HepG2 (cell line): ENCODE data around the gene SLC5A5. TPM values are rescaled to one million over a fixed set of nuclear protein-coding genes. Genes with fewer than 3 reads are reported as not detected.

Experiments
- ATAC-seq: fragments of 200-7000 bp; cut with Tn5 transposase; 3 replicates; pipeline ENCODE4 v1.9.1; 2020; ENCODE audit warnings: mild to moderate bottlenecking, moderate library complexity
- BruUV-seq: library from RNA; stranded (reverse); fragments of 400-500 nt; replicated peaks from 2 replicates; lab custom pipeline; 2021; lab: Mats Ljungman, UMichigan
- CTCF ChIA-PET: fragments of 300-600 bp; formaldehyde crosslinking; extraction: SDS; loops from one replicate; lab custom pipeline; 2021; ENCODE audit warnings: low total read pairs, inconsistent platforms, low intra/inter-chr PET ratio; lab: Yijun Ruan, JAX
- POLR2A ChIA-PET: fragments of 350-600 bp; sonication (Branson Sonifier 250); formaldehyde crosslinking; loops from one replicate; lab custom pipeline; 2020; ENCODE audit warnings: antibody characterized with exemption, inconsistent platforms; lab: Yijun Ruan, JAX
- DNase-seq: peaks from one replicate; pipeline ENCODE4 v3.0.0-alpha.2; 2015; ENCODE audit warnings: low spot score
- FAIRE-seq: peaks from 3 replicates; lab custom pipeline; 2011; peaks lifted over from hg19 to GRCh38; lab: Jason Lieb, UNC
- H2AFZ ChIP-seq: one replicate; pipeline ENCODE4 v1.6.1; 2011; ENCODE audit warnings: low read length, inconsistent platforms
- H3K27ac ChIP-seq: fragments of 300-600 bp; 3 replicates; pipeline ENCODE4 v1.8.0; 2011; ENCODE audit warnings: mixed run types, mild to moderate bottlenecking, mixed read lengths, low read length, inconsistent platforms; ENCODE audit not compliant: insufficient read depth; ENCODE audit errors: extremely low read length
- H3K27me3 ChIP-seq, 2 experiments: fragments of 200-600 bp in 1 of 2; 2 replicates in 1 of 2; 3 replicates in 1 of 2; pipeline versions ENCODE4 v1.6.0 to v1.8.0; 2011; ENCODE audit warnings: low read length in 2 of 2, mild to moderate bottlenecking in 2 of 2, moderate library complexity in 2 of 2, inconsistent platforms in 1 of 2; ENCODE audit not compliant: insufficient read depth in 2 of 2, control insufficient read depth in 1 of 2
- H3K36me3 ChIP-seq, 2 experiments: fragments of 200-600 bp in 1 of 2; replicated peaks in 1 of 2; 2 replicates in 1 of 2; 3 replicates in 1 of 2; pipeline versions ENCODE4 v1.5.1 to v1.8.0; 2011; ENCODE audit warnings: low read length in 2 of 2, inconsistent platforms in 1 of 2; ENCODE audit not compliant: insufficient read depth in 2 of 2, control insufficient read depth in 1 of 2
- H3K4me1 ChIP-seq: 2 replicates; pipeline ENCODE4 v1.5.1; 2012; ENCODE audit warnings: low read length, inconsistent platforms; ENCODE audit not compliant: insufficient read depth
- H3K4me2 ChIP-seq: 2 replicates; pipeline ENCODE4 v1.6.0; 2011; ENCODE audit warnings: low read depth, low read length, inconsistent platforms
- H3K4me3 ChIP-seq, 3 experiments: fragments of 200-600 bp in 1 of 3; sonication (generic), shearing (Covaris generic) in 1 of 3; replicated peaks in 1 of 3; 2 replicates each; pipeline ENCODE4 v1.5.1; 2011 to 2016; ENCODE audit warnings: low read length in 3 of 3, inconsistent platforms in 2 of 3, low read depth in 2 of 3, mild to moderate bottlenecking in 2 of 3, control low read depth in 1 of 3, mixed read lengths in 1 of 3; ENCODE audit not compliant: insufficient read depth in 1 of 3
- H3K79me2 ChIP-seq: one replicate; pipeline ENCODE4 v1.6.1; 2011; ENCODE audit warnings: low read length, inconsistent platforms; ENCODE audit not compliant: insufficient read depth
- H3K9ac ChIP-seq: 2 replicates; pipeline ENCODE4 v1.6.0; 2011; ENCODE audit warnings: mild to moderate bottlenecking, low read depth, low read length, inconsistent platforms; ENCODE audit not compliant: insufficient read depth
- H3K9me3 ChIP-seq: 2 replicates; pipeline ENCODE4 v1.5.1; 2012; ENCODE audit warnings: mild to moderate bottlenecking, low read length
- H4K20me1 ChIP-seq: 2 replicates; pipeline ENCODE4 v1.6.0; 2011; ENCODE audit warnings: inconsistent platforms, mild to moderate bottlenecking, low read length, moderate library complexity; ENCODE audit not compliant: insufficient read depth
- AHR ChIP-seq: IDR thresholded peaks from 2 replicates; pipeline ENCODE4 v1.6.1; 2018; ENCODE audit warnings: missing genetic modification reagents, missing compliant biosample characterization
- BCLAF1 ChIP-seq: fragments of 450-650 bp; IDR thresholded peaks from 2 replicates; pipeline ENCODE4 v1.6.1; 2017; ENCODE audit warnings: mild to moderate bottlenecking
- CBX5 ChIP-seq: sonication (generic); formaldehyde crosslinking; IDR thresholded peaks from 2 replicates; pipeline ENCODE4 v1.4.0; 2020; ENCODE audit warnings: missing genetic modification reagents, borderline replicate concordance
- HNF1B ChIP-seq: sonication (generic); formaldehyde crosslinking; IDR thresholded peaks from 2 replicates; pipeline ENCODE4 v1.5.1; 2020; ENCODE audit warnings: mild to moderate bottlenecking, moderate library complexity, missing genetic modification reagents
- HNRNPLL ChIP-seq: fragments of 200-400 bp; formaldehyde crosslinking; IDR thresholded peaks from 2 replicates; pipeline ENCODE4 v1.6.1; 2017; ENCODE audit warnings: mild to moderate bottlenecking, low read depth, low read length; ENCODE audit not compliant: poor library complexity, severe bottlenecking
- PAWR ChIP-seq: sonication (generic); formaldehyde crosslinking; IDR thresholded peaks from 2 replicates; pipeline ENCODE4 v1.4.0; 2020; ENCODE audit warnings: missing genetic modification reagents, mild to moderate bottlenecking, borderline replicate concordance
- PCBP1 ChIP-seq: fragments of 200-400 bp; formaldehyde crosslinking; IDR thresholded peaks from 2 replicates; pipeline ENCODE4 v1.6.1; 2017; ENCODE audit warnings: mild to moderate bottlenecking, low read depth, low read length, borderline replicate concordance
- ZGPAT ChIP-seq: IDR thresholded peaks from 2 replicates; pipeline ENCODE4 v1.6.1; 2016; ENCODE audit warnings: mild to moderate bottlenecking
- ZNF205 ChIP-seq: IDR thresholded peaks from 2 replicates; pipeline ENCODE4 v1.6.1; 2018; ENCODE audit warnings: missing biosample characterization, missing genetic modification reagents
- ZNF251 ChIP-seq: sonication (generic); formaldehyde crosslinking; IDR thresholded peaks from 2 replicates; pipeline ENCODE4 v1.9.0; 2021; ENCODE audit warnings: mild to moderate bottlenecking, missing genetic modification reagents
- ZNF563 ChIP-seq: sonication (generic); formaldehyde crosslinking; IDR thresholded peaks from 2 replicates; pipeline ENCODE4 v1.8.0; 2022; ENCODE audit warnings: mild to moderate bottlenecking, moderate library complexity, missing genetic modification reagents
- ZNF564 ChIP-seq: sonication (generic); formaldehyde crosslinking; IDR thresholded peaks from 2 replicates; pipeline ENCODE4 v1.8.1; 2023; ENCODE audit warnings: mild to moderate bottlenecking, missing genetic modification reagents
- ZNF841 ChIP-seq: sonication (generic); formaldehyde crosslinking; IDR thresholded peaks from 2 replicates; pipeline ENCODE4 v1.8.1; 2023; ENCODE audit warnings: missing genetic modification reagents, borderline replicate concordance
- ZSCAN29 ChIP-seq: sonication (generic); formaldehyde crosslinking; conservative IDR thresholded peaks from 2 replicates; pipeline ENCODE4 v1.4.0; 2020; ENCODE audit warnings: mild to moderate bottlenecking, missing genetic modification reagents
- WGBS: methylation state at CpG from one replicate; pipeline ENCODE4 v1.1.6; 2017; ENCODE audit warnings: low lambda C conversion rate; 5-methylcytosine and 5-hydroxymethylcytosine counted together
- in situ Hi-C: cut with HindIII; loops from 2 replicates; pipeline ENCODE4 v1.10.0; 2017; ENCODE audit warnings: low pct_unique_long_range_greater_than_20kb; ENCODE audit not compliant: extremely low pct_ligation_motif_present
- intact Hi-C: fragments of 100-400 bp; cut with micrococcal nuclease; formaldehyde crosslinking; loops from one replicate; pipeline ENCODE4 v1.10.0; 2022; ENCODE audit not compliant: unreplicated experiment
- polyA plus RNA-seq, 8 experiments: library from polyadenylated mRNA; depleted of rRNA in 3 of 8; stranded (reverse) in 7 of 8; unstranded in 1 of 8; fragments of >200 nt; fragmentation: Illumina TruSeq in 4 of 8; extraction: Trizol in 4 of 8; gene quantifications; 2 replicates each; pipeline versions ENCODE4 v1.2.1 to v1.2.3, GENCODE V29; 2011 to 2016; ENCODE audit warnings: low read depth in 4 of 8, missing spikeins in 1 of 8, mixed read lengths in 1 of 8; ENCODE audit not compliant: insufficient read depth in 1 of 8
- total RNA-seq, 5 experiments: library from RNA; depleted of rRNA; stranded (reverse); fragments of >200 nt; fragmentation: Illumina TruSeq; extraction: Trizol; gene quantifications; 2 replicates each; pipeline ENCODE4 v1.2.3, GENCODE V29; 2016; ENCODE audit warnings: low read depth in 1 of 5

The SLC5A5 gene
- total and polyA plus RNA-seq, 2 of the 13 experiments (the other 11 are each of a cell fraction or from before 2014, with no cell fraction given) = not detected

GRCh38 chr19:17879466-17879865 lies 7.7 kb downstream of the SLC5A5 start:
- ChIA-PET CTCF (no interaction called here), POLR2A (no interaction called here)
- Histone ChIP-seq H4K20me1 (no peaks in the 10 kb centered on the region), H3K79me2 (no peaks in the 10 kb centered on the region), H3K27me3 (peaks cover 6 to 12% of the 10 kb centered on the region in 2 experiments; a peak in 4 of 5 replicates), H3K9me3 (no peaks in the 10 kb centered on the region), H2AFZ (no peak overlapping the region), H3K27ac (no peak overlapping the region), H3K4me1 (no peaks in the 10 kb centered on the region), H3K4me3 (no peak overlapping the region), H3K9ac (no peak overlapping the region), H3K4me2 (no peak overlapping the region), H3K36me3 (no peaks in the 10 kb centered on the region)
- ATAC-seq (no peak), FAIRE-seq (no peak), DNase-seq (no peak)
- TF ChIP-seq PCBP1 = no peak
- no peak for TF ChIP-seq ZNF563 (CRISPR knock-in tag)
- TF ChIP-seq ZNF251 = no peak
- intact Hi-C loops (no loop called here), in situ Hi-C loops (no loop called here)
- no TSS peak for BruUV-seq
- 6% methylated on average over 6 of the region's 7 CpGs for WGBS

GRCh38 chr19:17881701-17882100 lies 10.0 kb downstream of the SLC5A5 start:
- Histone ChIP-seq H3K27me3 (peaks cover 6 to 7% of the 10 kb centered on the region in 2 experiments; a peak in 3 of 5 replicates), H4K20me1 (no peaks in the 10 kb centered on the region), H3K9ac (no peak overlapping the region), H2AFZ (no peak overlapping the region), H3K79me2 (no peaks in the 10 kb centered on the region), H3K4me2 (no peak overlapping the region), H3K4me1 (no peaks in the 10 kb centered on the region), H3K4me3 (no peak overlapping the region), H3K27ac (no peak overlapping the region), H3K36me3 (no peaks in the 10 kb centered on the region), H3K9me3 (no peaks in the 10 kb centered on the region)
- no peak for DNase-seq
- ATAC-seq = no peak
- in situ Hi-C loops = no loop called here
- BruUV-seq = no TSS peak
- CTCF ChIA-PET = no interaction called here
- FAIRE-seq = no peak
- intact Hi-C loops = no loop called here
- POLR2A ChIA-PET = no interaction called here
- WGBS = no CpG with 5 or more reads among the region's 7 CpGs
- TF ChIP-seq ZGPAT (CRISPR knock-in tag) = no peak
- no peak for TF ChIP-seq AHR (CRISPR knock-in tag)
- TF ChIP-seq CBX5 (CRISPR knock-in tag) = no peak
- TF ChIP-seq ZSCAN29 = no peak
- no peak for TF ChIP-seq HNF1B (CRISPR knock-in tag)
- no peak for TF ChIP-seq HNRNPLL
- TF ChIP-seq ZNF564 (CRISPR knock-in tag) = no peak
- TF ChIP-seq PAWR (CRISPR knock-in tag) = no peak
- TF ChIP-seq ZNF841 (CRISPR knock-in tag) = no peak
- no peak for TF ChIP-seq ZNF205 (CRISPR knock-in tag)
- TF ChIP-seq BCLAF1 = no peak
